GM21528 (cell line): ENCODE measurements around the gene TBXAS1.

Experiments used
- ATAC-seq: cut with Tn5 transposase; IDR thresholded peaks from one replicate; pipeline ENCODE4 v1.9.1; 2021; ENCODE audit warnings: mild to moderate bottlenecking, moderate library complexity; ENCODE audit not compliant: unreplicated experiment, low FRiP score

TBXAS1 gene

DNA sequence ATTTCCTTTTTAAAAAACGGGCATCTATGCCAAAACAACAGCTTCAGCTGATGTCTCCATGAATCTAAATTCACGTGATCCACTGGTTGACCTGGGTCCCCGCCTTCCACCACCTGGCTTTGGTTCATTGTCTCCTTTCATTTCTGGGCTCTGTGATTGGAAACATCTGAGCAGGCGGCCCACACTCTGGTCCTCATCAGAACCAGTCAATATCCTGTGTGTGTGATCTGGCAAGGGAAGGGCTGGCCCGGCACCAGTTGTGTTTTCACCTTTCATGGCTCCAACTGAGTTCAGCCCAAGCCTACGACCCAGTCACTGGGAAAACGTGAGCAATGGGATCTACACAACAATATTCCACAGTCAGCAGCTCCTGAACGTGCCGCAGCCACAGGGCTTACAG lies 187.5 kb downstream of the TBXAS1 start:
- ATAC-seq: no peak

DNA sequence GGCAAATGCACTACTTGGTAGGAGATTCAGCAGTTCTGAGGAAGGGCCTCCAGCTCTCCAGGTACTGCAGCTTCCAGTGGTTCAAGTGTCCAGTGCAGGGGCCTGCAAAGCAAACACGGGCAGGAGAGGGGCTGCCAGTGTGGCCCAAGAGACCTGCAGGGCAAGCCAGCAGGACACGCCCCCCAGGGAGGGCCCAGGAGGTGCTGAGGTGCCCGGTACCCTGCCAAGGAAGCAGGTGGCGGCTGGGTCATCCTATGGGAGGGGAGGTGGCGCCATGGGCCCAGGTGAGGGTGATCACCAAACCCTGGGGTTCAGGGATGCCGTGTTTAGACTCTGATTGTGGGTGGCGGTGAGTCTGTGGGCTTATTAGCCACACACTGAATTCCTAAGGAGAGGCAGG lies 188.0 kb downstream of the TBXAS1 start:
- no peak for ATAC-seq

DNA sequence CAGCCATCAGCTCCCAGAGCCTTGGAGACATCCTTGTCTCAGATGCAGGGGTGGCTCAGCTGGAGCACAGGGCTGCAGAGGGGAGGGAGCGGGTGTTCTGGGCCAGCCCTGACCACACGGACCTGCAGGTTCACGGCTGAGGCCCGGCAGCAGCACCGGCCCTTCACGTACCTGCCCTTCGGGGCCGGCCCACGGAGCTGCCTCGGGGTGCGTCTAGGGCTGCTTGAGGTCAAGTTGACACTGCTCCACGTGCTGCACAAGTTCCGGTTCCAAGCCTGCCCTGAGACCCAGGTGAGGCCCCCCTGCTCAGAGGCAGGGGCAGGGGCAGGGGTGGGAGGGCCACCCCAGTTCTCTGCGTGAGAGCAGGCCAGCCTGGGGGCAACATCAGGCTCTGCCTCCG lies 188.5 kb downstream of the TBXAS1 start:
- ATAC-seq: no peak

- no peak for ATAC-seq
Measured at GRCh38 chr7:140018125-140019043, 189.3 kb downstream of the TBXAS1 start.

GRCh38 chr7:140019172-140019571 lies 190.1 kb downstream of the TBXAS1 start:
- no peak for ATAC-seq

DNA sequence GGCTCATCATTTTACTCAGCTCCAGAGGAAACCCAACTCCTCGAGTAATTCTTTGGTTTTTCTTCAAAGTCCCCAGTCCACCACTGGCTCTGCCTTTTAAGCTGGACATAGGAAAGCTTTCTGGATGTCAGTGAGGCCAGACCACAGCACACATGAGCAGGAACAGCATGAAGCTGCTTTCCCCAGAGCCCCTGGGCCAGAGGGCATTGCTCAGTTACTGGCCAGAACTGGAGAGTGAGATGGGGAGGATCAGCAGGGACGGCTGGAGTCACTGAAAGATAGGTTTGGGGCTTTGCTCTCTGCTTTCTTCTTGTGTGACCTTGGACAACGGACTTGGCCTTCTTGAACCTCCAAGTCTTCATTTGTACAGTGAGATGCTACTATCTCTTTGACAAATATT lies 190.5 kb downstream of the TBXAS1 start:
- no peak for ATAC-seq

DNA sequence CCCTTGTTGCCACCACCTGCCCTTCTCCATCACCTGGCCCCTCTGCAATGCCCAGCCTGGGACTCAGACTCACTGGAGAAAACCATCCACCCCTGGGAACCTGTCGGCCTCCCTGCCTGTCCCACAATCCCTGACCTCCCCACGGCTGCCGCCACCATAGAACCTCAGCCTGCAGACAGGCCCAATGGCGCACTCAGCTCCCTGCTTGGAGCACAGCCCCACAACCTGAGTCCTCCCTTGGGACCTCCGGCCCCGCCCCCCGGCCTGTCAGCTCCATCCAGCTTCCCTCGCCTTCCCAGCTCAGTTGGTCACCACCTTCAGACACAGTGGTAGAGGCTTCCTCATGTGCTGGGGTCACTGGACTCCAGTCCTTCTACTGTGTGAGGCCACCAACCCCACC lies 192.5 kb downstream of the TBXAS1 start:
- no peak for ATAC-seq

DNA sequence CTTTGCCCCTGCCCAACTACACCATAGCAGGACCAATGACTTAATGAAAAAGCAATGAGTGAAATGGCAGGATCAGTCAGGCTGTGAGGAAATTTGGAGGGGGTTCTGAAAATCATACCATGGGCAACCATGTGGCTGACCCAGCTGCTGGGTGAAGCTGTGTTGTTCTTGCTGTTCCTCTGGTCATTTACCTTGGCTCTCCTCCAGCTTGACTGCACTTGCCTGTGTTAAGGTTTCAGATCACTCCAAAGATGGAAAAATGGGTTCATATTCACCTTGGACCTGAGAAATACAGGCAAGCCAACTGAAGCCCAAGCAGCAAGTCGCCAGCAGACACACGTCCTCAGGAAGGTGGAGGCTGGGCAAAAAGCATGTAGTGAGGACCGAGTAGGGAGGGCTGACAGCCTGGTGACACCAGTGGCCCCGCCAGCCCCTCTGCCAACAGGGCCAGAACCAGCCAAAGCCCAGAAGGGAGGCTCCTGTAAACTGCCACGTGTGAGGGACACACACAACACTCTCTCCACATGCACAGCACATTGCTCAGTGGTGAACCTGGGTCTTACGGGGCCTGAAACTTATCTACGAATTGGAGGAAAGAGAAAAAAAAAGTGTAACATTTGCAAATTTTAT lies 193.6 kb downstream of the TBXAS1 start:
- no peak for ATAC-seq

- no peak for ATAC-seq
Measured at GRCh38 chr7:140023728-140024127, 194.7 kb downstream of the TBXAS1 start.

GRCh38 chr7:140024585-140024984 lies 195.5 kb downstream of the TBXAS1 start:
- ATAC-seq: no peak

- ATAC-seq: no peak
Measured at GRCh38 chr7:140025241-140025640, 196.2 kb downstream of the TBXAS1 start.

- ATAC-seq: no peak
Measured at GRCh38 chr7:140025814-140026433, 196.9 kb downstream of the TBXAS1 start.

- ATAC-seq: no peak
Measured at GRCh38 chr7:140026935-140027334, 197.9 kb downstream of the TBXAS1 start.

GRCh38 chr7:140027858-140028257 lies 198.8 kb downstream of the TBXAS1 start:
- no peak for ATAC-seq

DNA sequence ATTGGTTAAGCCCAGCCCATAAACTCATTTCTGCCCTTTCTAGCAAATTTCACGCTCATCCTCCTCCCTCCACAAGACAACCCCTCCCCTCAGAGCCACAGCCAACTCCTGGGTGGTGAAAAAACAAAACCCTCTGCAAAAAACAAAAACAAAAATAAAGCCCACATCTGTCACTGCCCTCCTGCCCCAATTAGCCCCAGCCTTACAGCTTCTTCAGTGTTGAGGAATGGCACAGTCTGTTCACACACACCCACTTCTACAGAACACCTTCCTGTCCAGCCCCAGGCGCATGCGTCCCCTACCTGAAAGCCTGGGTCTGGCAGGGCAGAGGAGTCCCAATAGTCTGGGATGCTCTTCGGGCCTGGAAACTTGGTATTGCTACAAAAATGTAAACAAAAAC lies 199.2 kb downstream of the TBXAS1 start:
- no peak for ATAC-seq

DNA sequence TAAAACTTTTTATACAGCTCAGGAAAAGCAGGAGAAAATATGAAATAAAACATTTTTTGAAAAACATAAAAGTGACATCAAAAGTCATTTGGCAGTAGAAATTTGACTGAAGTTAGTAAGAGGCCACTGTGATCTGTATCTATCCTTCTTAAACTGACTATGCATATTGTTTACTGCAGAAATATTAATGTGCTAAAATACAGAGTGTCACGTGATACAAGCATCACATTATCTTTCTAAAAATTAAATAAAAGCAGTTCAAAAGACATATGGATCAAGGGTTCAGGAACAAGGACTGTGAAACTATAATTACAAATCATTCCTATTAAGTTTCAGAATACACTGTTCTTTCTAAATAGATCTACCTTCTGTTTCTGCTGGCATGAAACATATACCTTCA lies 200.0 kb downstream of the TBXAS1 start:
- ATAC-seq: no peak

DNA sequence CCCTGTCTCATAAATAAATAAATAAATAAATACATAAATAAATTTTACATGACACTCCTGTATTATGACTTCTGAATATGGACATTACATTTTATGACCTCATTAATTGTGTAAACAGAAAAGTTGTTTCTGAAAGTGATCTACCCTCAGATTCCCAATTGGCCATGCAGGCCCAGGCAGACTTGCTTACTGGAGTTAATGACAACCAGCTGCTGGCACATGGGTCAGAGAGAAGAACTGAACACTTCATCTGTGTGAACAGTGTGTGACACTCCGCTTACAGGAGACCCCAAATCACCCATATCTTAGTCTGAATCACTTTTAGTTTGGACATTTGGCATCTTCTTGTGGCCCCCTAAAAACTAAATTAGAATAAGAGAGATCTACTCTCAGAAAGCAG lies 202.3 kb downstream of the TBXAS1 start:
- ATAC-seq: no peak

DNA sequence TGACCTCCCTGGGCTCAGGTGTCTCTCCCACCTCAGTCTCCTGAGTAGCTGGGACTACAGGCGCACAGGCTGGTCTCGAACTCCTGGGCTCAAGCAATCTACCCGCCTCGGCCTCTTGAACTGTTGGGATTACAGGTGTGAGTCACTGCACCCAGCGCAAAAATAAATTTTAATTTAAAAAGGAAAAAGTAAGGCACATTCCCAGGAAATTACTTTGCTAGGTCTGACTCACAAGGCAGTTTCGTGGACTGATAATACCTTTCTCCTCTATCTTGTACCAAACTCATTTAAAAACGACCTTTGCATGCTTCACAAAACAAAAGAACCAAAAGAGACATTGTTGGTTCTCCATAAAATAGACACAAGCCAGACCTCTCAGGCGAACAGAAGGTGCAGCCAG lies 204.0 kb downstream of the TBXAS1 start:
- ATAC-seq: no peak

DNA sequence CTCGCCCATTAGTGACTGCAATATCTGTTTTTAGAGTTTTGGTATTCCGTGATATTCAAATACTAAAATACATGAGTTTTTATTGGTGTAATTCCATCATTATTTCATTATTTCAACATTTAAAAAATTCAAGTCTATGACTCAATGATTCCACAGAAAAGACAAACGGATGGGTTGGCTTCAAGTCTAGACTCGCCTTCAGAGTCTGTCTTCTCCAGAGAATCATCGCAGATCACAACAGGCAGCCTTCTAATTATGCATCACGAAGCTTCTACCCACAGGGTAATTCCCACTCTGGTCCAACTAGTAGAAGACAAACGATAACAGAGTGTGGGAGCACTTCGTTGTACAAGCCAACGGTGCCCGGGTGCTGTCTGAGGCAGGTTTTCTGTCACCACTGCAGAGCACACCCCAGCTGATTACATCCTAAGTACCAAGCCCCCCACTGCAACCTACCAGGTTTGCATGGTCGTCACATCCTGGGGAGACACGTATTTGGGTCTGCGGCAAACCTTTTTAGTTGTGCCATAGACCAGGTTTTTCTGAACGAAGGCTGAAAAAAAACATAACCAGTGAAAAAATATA lies 204.8 kb downstream of the TBXAS1 start:
- no peak for ATAC-seq

DNA sequence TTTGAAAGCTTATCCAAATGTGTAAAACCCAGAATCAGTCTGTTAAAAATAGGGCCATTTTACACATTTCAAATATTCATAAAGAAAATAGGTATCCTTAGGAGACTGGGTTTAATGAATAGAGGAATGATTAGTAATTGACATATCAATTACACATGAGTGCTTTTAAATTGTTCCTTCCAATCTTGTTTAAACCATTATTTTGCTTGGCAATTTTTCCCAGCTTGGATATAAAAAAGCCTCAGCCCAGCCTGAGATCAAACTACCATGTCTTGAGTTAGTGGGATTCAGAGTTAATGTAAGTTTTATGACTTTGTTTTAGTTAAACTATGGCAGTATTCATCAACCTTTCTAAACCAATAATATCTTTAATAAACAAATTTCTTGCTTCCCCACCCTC lies 205.4 kb downstream of the TBXAS1 start:
- ATAC-seq: no peak
